Activated naive CD4-positive, alpha-beta T cell treated with anti-CD3 and anti-CD28 coated beads, Interleukin-2, amount 50 U/mL, for 72 hours (primary cell): Measurements from ENCODE around the gene IBTK. TPM values are rescaled to one million over a fixed set of nuclear protein-coding genes. Genes with fewer than 3 reads are reported as not detected.

Experiments
- ATAC-seq, 2 donors: fragments of 150-1000 bp; cut with Tn5 transposase; 2 replicates each; pipeline ENCODE4 v1.10.0; 2021; ENCODE audit warnings: mild to moderate bottlenecking in 2 of 2, moderate library complexity in 2 of 2
- DNase-seq, 2 donors: peaks; one replicate each; pipeline ENCODE4 v3.0.0; 2021 to 2022; ENCODE audit warnings: low spot score in 2 of 2
- H3K27ac Mint-ChIP-seq, 2 donors: one replicate each; pipeline ENCODE4 v1.8.0; 2022; ENCODE audit warnings: mild to moderate bottlenecking in 2 of 2, mixed read lengths in 2 of 2
- H3K36me3 Mint-ChIP-seq, 2 donors: one replicate each; pipeline ENCODE4 v1.8.0; 2022; ENCODE audit warnings: mixed read lengths in 2 of 2
- H3K9me3 Mint-ChIP-seq, 2 donors: one replicate each; pipeline ENCODE4 v1.8.0; 2022; ENCODE audit warnings: mixed read lengths in 2 of 2
- total RNA-seq, 2 donors: library from RNA; stranded (reverse); gene quantifications; one replicate each; pipeline ENCODE4 v1.2.3, GENCODE V29; 2022

Gene IBTK
- total RNA-seq, 2 donors from 2014 or later = 20.8 to 25.6 TPM

DNA sequence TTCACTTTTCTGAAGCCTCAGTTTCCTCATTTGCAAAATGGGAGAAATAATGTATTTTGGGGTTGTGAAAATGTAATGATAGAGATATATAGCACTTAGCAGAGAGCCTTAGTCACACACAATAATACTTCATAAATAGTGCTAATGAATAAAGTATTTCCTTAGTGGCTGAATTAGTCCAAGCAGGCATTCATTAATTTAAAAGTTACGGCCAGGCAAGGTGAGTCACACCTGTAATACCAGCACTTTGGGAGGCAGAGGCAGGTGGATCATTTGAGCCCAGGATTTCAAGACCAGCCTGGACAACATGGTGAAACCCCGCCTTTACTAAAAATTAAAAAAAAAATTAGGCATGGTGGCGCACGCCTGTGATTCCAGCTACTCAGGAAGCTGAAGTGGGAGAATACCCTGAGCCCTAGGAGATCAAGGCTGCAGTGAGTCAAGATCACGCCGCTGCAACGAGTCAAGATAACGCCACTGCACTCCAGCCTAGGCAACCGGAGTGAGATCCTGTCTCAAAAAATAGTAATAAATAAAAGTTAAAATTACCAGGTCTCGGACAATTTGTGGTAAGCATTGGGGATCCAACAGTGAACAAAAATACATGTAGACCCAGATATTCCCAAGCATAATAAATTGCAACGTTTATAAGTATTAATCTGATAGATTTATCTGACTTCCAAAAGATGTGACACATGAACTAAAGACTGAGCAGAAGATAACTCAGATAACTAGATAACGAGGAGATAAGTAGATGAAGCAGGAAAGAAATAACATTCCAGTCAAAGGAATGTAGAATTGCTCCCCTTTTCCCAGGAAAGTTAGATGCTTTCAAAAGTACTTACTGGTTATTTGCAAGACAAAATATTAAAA is 2.1 kb upstream of the IBTK start:
- H3K27ac Mint-ChIP-seq = no peak overlapping the region
- DNase-seq (no peak), ATAC-seq (no peak)
- H3K36me3 Mint-ChIP-seq = peaks cover 11 to 20% of the 10 kb centered on the region in 2 donors
- no peaks in the 10 kb centered on the region for H3K9me3 Mint-ChIP-seq

DNA sequence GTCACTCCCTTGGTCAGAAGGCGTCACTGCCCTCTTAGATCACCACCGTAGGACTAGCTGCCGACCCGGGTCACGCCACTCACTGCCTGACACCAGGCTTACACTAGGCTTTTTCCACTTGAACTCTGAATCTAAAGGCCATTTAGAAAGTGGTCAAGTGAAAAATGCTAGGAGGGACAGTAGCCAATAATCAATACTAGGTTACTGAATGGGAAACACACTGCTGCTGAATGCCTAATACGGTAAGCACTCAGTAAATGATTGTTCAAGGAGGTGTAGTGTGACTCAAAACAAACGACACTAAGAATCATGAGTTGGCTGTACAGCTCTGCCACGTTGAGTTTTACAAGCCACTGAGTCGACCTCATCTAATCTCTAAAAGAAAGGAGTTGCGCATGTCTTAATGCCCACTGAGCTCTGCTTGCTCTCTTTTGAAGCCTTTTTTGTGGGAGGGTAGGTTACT is 760 bp upstream of the IBTK start:
- H3K27ac Mint-ChIP-seq = peak overlapping the region; percentile 95 to 97
- peak; percentile 54 to 59 for ATAC-seq
- DNase-seq = peak in 1 of 2 donors; percentile 8

DNA sequence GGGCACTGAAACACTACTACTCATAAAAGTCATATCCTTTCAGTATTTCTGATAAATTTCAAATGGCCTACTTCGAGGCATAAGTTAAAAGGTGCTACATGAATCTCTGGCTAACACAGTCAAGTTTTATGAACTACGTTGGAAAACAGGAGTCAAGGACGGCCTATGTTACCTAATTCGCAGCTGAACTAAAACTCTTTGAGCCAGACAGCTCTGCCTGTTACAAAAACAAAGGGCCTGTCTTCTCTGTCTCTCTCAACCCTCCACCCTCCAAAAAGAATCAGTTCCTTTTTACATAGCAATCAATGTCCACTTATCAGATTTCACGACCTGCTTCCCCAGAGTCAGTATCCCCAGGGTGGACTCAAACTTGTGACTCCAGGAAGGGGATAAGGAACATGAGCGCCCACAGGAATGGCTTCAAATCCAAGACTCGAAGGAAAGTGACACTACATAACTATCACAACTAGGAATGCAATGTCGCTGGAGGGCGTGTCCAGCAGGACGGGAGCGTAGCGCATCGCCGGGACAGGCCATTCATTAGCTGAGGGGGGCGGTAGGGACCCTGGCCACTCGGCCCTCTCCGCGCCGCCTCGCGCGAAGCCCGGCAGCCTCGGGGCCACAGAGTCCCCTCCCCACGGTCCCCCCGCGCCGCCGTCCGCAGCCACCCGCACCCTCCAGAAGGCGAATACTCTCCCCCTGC is 591 bp downstream of the IBTK start:
- peak; percentile 22 to 38 for ATAC-seq

More for the DNA sequence above, 760 bp upstream of the IBTK start:
- H3K36me3 Mint-ChIP-seq = peaks cover 11 to 25% of the 10 kb centered on the region in 2 donors
- no peaks in the 10 kb centered on the region for H3K9me3 Mint-ChIP-seq

DNA sequence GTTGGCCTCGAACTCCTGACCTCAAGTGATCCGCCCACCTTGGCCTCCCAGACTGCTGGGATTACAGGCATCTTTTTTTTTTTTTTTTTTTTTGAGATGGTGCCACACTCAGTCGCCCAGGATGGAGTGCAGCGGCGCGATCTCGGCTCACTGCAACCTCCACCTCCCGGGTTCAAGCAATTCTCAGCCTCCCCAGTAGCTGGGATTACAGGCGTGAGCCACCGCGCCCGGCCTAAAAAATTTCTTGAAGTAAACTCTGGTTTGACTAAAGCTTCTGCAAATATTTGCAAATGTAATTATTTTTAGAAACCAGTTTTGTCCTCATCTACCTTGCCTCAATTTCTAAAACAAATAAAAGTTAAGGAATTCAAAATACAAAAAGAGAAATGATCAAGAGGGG is 1.2 kb downstream of the IBTK start:
- H3K27ac Mint-ChIP-seq = peak overlapping the region; percentile 70 to 95
- H3K9me3 Mint-ChIP-seq = no peaks in the 10 kb centered on the region
- peaks cover 12 to 31% of the 10 kb centered on the region in 2 donors for H3K36me3 Mint-ChIP-seq
- ATAC-seq = no peak
- no peak for DNase-seq

More for the DNA sequence above, 591 bp downstream of the IBTK start:
- H3K9me3 Mint-ChIP-seq = no peaks in the 10 kb centered on the region
- no peak for DNase-seq
- H3K36me3 Mint-ChIP-seq = peaks cover 11 to 31% of the 10 kb centered on the region in 2 donors
- peak overlapping the region; percentile 95 to 97 for H3K27ac Mint-ChIP-seq

DNA sequence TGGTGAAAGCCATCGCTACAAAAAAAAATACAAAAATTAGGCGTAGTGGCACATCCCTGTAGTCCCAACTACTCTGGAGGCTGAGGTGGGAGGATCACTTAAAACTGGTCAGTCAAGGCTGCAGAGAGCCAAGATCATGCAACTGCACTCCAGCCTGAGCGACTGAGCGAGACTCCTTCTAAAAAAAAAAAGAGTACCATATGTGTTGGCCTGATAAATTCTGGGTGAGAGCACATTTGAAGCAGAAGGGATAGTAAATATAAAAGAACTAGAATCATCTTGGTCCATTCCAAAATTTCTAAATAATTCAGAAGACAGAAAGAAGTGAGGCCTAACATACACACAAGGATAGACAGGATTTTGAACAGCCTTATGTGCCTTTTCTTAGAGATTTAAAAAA is 2.2 kb downstream of the IBTK start:
- DNase-seq = no peak
- H3K27ac Mint-ChIP-seq = peak overlapping the region in 1 of 2 donors; percentile 3
- H3K36me3 Mint-ChIP-seq = peaks cover 18 to 31% of the 10 kb centered on the region in 2 donors
- H3K9me3 Mint-ChIP-seq = no peaks in the 10 kb centered on the region
- no peak for ATAC-seq

DNA sequence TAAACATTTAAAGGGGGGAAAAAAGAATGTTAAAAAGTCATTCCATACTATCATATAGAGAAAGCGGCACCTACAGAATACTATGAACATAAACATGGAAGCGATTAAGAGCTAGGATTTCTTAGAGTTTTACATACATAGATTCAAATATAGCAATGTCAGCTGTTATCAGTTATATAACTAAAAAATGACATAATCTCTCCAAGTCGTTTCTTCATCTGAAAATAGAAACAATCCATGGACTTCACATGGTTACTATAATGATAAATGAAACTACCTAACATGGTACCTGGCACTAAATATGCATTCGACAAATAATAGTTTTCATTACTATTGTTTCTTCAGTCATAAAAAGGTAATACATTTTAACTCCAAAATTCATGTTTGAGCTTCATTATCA is 3.7 kb downstream of the IBTK start:
- Mint-ChIP-seq H3K9me3 (no peaks in the 10 kb centered on the region), H3K36me3 (peaks cover 18 to 36% of the 10 kb centered on the region in 2 donors), H3K27ac (no peak overlapping the region)
- DNase-seq = no peak
- no peak for ATAC-seq

DNA sequence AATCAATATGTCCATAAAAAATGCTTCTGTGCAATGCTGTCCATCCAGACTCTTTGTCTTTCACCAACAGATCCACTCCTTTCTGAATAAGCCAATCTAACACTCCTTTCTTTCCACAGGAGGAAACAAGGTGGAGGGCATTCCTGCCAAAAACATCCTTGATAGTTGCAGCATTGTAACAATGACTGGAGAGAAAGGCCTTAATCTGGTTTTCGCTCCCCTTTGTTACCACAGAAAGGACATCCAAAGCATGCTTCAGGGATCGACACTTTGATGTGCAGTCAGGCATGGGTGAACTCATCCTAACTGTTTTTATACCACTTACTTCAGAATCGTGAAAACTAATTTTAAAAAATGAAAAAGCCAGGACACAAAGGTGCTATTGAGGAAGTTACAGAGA is 7.4 kb downstream of the IBTK start:
- Mint-ChIP-seq H3K9me3 (no peaks in the 10 kb centered on the region), H3K27ac (no peak overlapping the region), H3K36me3 (peaks cover 7 to 21% of the 10 kb centered on the region in 2 donors)
- ATAC-seq (no peak), DNase-seq (no peak)

DNA sequence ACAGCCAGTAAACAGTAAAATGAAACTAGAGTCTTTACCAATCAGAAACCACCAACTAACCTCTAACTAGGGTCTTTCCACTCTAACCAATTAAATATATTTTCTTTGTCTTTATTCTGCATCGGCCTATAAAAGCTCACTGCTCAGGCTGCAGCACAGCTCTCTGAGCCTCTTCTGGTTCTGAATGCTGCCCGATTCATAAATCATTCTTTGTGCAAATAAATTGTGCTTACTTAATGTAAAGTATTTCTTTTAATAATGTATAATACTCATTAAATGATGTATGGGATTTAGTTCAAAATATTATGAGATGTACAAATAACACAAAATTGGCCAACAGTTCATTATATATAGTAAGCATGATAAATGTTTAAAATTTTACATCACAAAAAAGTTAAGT is 7.9 kb downstream of the IBTK start:
- DNase-seq (no peak), ATAC-seq (no peak)
- H3K36me3 Mint-ChIP-seq = peaks cover 6 to 15% of the 10 kb centered on the region in 2 donors
- H3K27ac Mint-ChIP-seq = no peak overlapping the region
- H3K9me3 Mint-ChIP-seq = no peaks in the 10 kb centered on the region

DNA sequence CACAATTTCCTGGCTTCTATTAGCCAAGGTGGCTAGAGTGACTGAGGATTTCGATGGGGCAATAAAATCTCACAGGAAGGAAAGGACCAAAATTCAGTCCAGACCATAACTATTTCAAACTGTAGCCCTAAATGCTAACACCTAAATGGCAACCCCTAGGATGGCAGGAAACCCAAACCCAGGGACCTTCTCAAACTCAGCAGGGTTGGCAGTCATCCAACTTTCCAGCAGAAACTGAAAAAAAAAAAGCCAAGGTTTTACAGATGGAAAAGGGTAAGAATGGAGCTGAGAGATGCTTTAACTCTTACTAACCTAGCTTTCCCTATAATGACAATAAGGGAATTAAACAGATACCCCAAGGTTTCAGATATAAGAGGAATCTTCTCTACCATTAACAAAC is 10.5 kb downstream of the IBTK start:
- Mint-ChIP-seq H3K36me3 (peaks cover 5 to 6% of the 10 kb centered on the region in 2 donors), H3K27ac (no peak overlapping the region), H3K9me3 (no peaks in the 10 kb centered on the region)
- ATAC-seq (no peak), DNase-seq (no peak)

DNA sequence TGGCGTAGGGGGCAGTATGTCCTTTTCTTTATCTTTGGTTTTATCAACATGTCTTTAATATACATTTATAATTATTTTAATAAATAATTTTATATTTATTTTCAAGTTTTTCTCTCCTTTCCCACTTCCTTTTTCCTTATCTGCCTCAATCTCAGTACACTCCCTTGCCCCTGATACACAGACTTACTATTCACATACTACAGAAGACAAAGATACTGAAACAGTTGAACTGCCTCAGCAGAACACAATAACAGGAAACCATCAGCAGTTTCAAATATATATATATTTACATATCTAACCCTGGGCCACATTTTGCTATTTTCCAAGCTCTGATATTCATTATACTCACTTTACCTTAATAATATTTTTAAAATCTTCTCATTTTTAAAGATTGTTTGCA is 19.8 kb downstream of the IBTK start:
- ATAC-seq = no peak
- no peak for DNase-seq
- Mint-ChIP-seq H3K27ac (no peak overlapping the region), H3K9me3 (no peaks in the 10 kb centered on the region), H3K36me3 (peaks cover 6 to 12% of the 10 kb centered on the region in 2 donors)

DNA sequence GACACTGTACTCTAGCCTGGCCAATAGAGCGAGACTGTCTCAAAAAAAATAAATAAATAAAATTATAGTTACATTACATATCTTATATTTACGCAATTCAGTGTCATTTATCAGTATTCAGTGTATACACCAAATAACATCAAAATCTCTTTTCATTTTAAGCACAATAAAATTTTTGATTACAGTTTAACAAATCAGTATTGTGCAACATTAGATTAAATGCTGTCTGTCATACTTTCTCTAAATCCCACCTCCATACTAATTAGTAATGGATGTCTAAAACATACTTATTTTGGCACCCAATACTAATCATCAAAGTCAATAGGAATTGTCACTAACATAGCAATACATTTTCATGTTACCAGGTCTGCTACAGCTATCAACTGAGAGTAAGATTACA is 27.4 kb downstream of the IBTK start:
- ATAC-seq = no peak
- H3K9me3 Mint-ChIP-seq = no peaks in the 10 kb centered on the region
- DNase-seq = no peak
- H3K27ac Mint-ChIP-seq = no peak overlapping the region
- peaks cover 9 to 14% of the 10 kb centered on the region in 2 donors for H3K36me3 Mint-ChIP-seq

DNA sequence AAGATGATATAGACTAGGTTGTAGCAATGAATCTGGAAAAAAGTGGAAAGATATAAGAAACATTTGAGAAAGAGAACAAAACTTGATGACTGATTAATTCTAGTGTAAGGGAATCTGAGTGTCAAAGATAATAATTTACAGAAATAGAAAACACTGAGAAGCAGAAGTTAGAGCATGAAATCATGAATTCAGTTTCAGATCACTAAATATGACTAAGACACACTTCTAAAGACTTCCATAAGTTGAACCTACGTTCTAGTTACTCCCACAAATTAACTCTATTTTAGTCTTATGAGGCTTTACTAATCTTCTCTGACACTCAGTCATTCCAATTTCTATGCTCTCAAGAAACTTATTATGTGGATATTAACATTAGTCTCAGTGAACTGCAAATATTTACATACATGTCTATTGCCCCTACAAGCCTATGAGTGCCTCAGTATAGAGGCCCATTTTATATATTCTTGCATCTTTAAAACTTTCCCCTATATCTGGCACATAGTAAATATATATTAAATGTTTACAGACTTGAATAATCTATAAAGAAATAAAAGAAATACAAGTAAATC is 30.4 kb downstream of the IBTK start:
- Mint-ChIP-seq H3K27ac (no peak overlapping the region), H3K36me3 (peaks cover 19 to 28% of the 10 kb centered on the region in 2 donors), H3K9me3 (no peaks in the 10 kb centered on the region)
- no peak for ATAC-seq
- no peak for DNase-seq

DNA sequence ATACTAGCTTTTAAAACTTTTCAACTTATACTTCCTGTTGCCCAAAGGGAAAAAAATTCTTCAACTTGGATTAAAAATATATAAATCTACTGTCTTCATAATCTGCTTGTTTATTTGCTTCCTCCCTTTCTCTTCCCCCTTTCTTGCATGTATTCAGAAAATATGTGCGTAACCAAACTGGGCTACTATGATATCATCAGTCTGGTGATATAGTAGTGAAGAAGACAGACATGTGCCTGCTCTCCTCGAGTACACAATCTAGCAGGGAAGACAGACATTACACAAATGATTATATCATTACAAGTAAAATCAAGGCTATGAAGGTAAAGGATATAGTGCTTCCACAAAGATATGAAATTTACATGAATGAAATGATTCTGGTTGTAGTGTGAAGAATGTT is 31.0 kb downstream of the IBTK start:
- Mint-ChIP-seq H3K36me3 (peaks cover 19 to 28% of the 10 kb centered on the region in 2 donors), H3K9me3 (no peaks in the 10 kb centered on the region), H3K27ac (no peak overlapping the region)
- no peak for DNase-seq
- no peak for ATAC-seq

DNA sequence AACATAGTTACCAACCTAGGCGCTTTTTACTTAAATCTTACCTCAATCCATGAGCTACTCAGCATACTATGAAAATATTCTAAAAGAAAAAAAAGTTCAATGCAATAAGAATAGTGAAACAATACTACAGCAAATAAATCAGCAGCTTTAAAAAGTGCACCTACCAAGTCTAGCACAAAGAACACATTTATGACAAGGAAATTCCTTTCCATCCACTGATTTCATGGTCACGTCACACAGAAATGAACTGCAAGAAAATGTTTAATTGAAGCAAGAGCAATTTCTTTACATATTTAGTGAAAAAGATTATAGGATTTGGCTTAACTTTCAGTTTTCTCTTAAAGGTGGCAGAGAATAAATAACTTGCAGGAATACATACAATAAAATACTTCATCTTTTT is 36.2 kb downstream of the IBTK start:
- ATAC-seq = no peak
- H3K36me3 Mint-ChIP-seq = peaks cover 10 to 17% of the 10 kb centered on the region in 2 donors

DNA sequence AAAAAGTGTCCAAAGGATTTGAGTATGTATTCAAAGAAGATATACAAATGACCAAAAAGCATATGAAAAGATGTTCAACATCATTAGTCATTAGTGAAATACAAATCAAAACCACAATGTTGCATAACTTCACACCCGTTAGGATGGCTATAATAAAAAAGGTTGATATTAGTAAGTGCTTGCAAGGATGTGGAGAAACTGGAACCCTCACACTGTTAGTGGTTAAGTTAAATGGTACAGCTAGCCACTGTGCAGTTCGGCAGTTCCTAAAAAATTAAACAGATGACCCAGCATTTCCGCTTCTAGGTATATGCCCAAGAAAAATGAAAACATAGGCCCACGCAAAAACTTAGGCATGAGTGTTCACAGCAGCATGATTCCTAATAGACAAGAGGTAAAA is 38.6 kb downstream of the IBTK start:
- DNase-seq = no peak
- Mint-ChIP-seq H3K27ac (no peak overlapping the region), H3K9me3 (no peaks in the 10 kb centered on the region), H3K36me3 (peaks cover 8 to 16% of the 10 kb centered on the region in 2 donors)
- no peak for ATAC-seq

More for the DNA sequence above, 36.2 kb downstream of the IBTK start:
- Mint-ChIP-seq H3K9me3 (no peaks in the 10 kb centered on the region), H3K27ac (no peak overlapping the region)
- DNase-seq = no peak

DNA sequence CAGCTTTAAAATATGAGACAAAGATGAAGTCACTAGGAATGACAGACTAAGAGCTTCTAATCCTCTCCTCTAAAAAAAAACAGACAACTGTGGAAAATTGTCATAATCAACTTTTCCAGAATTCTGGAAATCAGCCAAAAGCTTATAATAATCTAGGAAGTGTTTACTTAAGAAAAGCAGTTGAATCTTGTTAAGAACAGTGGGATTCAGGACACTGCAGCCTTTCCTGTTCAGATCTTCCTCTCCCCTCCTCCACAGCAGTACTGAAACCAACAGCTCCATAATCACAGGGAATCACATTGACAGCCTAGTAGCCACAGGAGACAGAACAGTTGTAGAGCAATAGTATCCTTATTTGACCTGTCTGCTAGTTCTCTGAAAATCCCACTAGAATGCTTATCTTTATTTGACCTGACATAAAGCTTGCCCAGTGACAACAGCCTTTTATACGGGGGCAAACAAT is 41.6 kb downstream of the IBTK start:
- no peak overlapping the region for H3K27ac Mint-ChIP-seq
- H3K36me3 Mint-ChIP-seq = peaks cover 7 to 11% of the 10 kb centered on the region in 2 donors
- H3K9me3 Mint-ChIP-seq = no peaks in the 10 kb centered on the region
- DNase-seq = no peak
- no peak for ATAC-seq

DNA sequence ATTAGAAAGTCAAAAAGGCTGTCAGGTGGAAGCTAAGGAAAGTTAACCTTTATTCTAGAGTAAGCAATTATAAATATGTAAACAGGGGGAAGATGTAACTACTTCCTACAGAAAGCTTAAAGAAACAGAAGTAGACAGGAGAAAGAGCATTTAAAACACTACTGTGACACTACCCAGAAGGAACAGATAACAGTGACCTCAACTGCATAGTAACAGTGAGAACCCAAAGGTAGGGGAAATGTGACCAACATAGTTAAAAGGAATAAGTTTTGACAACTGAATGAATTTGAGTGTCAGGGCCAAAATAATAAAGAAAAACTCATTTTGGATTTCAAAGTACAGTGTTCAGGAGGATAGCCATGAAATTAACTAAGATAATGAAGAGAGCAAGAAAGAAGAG is 43.5 kb downstream of the IBTK start:
- Mint-ChIP-seq H3K9me3 (no peaks in the 10 kb centered on the region), H3K27ac (no peak overlapping the region), H3K36me3 (peaks cover 7 to 11% of the 10 kb centered on the region in 2 donors)
- no peak for DNase-seq
- ATAC-seq = no peak
